Loucy (cell line): Measurements from ENCODE around the gene FAM107B.

Experiments used
- H2AFZ ChIP-seq: fragments of 200-600 bp; sonication (generic); 2 replicates; pipeline ENCODE4 v1.6.0; 2016; ENCODE audit warnings: antibody characterized with exemption, mild to moderate bottlenecking, low read length, moderate library complexity
- H3F3A ChIP-seq: fragments of 200-600 bp; 2 replicates; pipeline ENCODE4 v1.6.0; 2016; ENCODE audit warnings: antibody characterized with exemption, low read depth, mild to moderate bottlenecking
- H3K27me3 ChIP-seq: fragments of 200-600 bp; sonication (generic); 2 replicates; pipeline ENCODE4 v1.6.1; 2014; ENCODE audit warnings: low read length, mild to moderate bottlenecking; ENCODE audit not compliant: insufficient read depth, poor library complexity, severe bottlenecking
- H3K36me3 ChIP-seq: fragments of 200-600 bp; sonication (generic); 2 replicates; pipeline ENCODE4 v1.6.1; 2016; ENCODE audit warnings: low read length; ENCODE audit not compliant: insufficient read depth
- H3K4me1 ChIP-seq: fragments of 200-600 bp; sonication (generic); 2 replicates; pipeline ENCODE4 v1.5.1; 2014; ENCODE audit warnings: low read length, mild to moderate bottlenecking; ENCODE audit not compliant: insufficient read depth, poor library complexity, severe bottlenecking
- H3K4me2 ChIP-seq: fragments of 200-600 bp; sonication (generic); 2 replicates; pipeline ENCODE4 v1.6.0; 2014; ENCODE audit warnings: antibody characterized with exemption, low read length, low read depth, mild to moderate bottlenecking; ENCODE audit not compliant: poor library complexity, severe bottlenecking
- H3K4me3 ChIP-seq: fragments of 200-600 bp; sonication (generic); 2 replicates; pipeline ENCODE4 v1.5.1; 2014; ENCODE audit warnings: low read length, mild to moderate bottlenecking, mixed read lengths; ENCODE audit not compliant: poor library complexity, severe bottlenecking
- H3K79me2 ChIP-seq: fragments of 200-600 bp; sonication (generic); 2 replicates; pipeline ENCODE4 v1.6.1; 2014; ENCODE audit warnings: low read length; ENCODE audit not compliant: insufficient read depth
- H3K9ac ChIP-seq: fragments of 200-600 bp; sonication (generic); 2 replicates; pipeline ENCODE4 v1.6.0; 2014; ENCODE audit warnings: mild to moderate bottlenecking, low read depth, low read length, moderate library complexity; ENCODE audit not compliant: poor library complexity, severe bottlenecking
- H3K9me2 ChIP-seq: fragments of 200-600 bp; sonication (generic); replicated peaks from 2 replicates; pipeline ENCODE4 v1.6.1; 2016; ENCODE audit warnings: low read depth, low read length, mixed read lengths
- H3K9me3 ChIP-seq: fragments of 200-600 bp; sonication (generic); 2 replicates; pipeline ENCODE4 v1.6.1; 2014; ENCODE audit warnings: mild to moderate bottlenecking, antibody characterized with exemption, low read length, low read depth; ENCODE audit not compliant: insufficient read depth
- H4K20me1 ChIP-seq: fragments of 200-600 bp; sonication (generic); 2 replicates; pipeline ENCODE4 v1.6.0; 2014; ENCODE audit warnings: antibody characterized with exemption, low read length, mild to moderate bottlenecking; ENCODE audit not compliant: insufficient read depth, poor library complexity, severe bottlenecking
- EZH2phosphoT487 ChIP-seq: fragments of 200-600 bp; IDR thresholded peaks from 2 replicates; pipeline ENCODE4 v1.6.1; 2018; ENCODE audit warnings: antibody characterized with exemption, mild to moderate bottlenecking, moderate library complexity, borderline replicate concordance
- TF ChIP-seq, protein P1 (sequence below): fragments of 200-600 bp; sonication (generic); conservative IDR thresholded peaks from 2 replicates; pipeline ENCODE4 v1.5.1; 2014; ENCODE audit warnings: mild to moderate bottlenecking, antibody characterized with exemption, low read length

Gene FAM107B

GRCh38 chr10:14681305-14681704 is 93.4 kb downstream of the FAM107B start:
- H3K4me2 ChIP-seq: no peak overlapping the region
- no peaks in the 10 kb centered on the region for H3K9me3 ChIP-seq
- no peaks in the 10 kb centered on the region for H3K9me2 ChIP-seq
- H3K9ac ChIP-seq: no peak overlapping the region
- no peak for TF ChIP-seq EZH2phosphoT487
- TF ChIP-seq, protein P1, sequence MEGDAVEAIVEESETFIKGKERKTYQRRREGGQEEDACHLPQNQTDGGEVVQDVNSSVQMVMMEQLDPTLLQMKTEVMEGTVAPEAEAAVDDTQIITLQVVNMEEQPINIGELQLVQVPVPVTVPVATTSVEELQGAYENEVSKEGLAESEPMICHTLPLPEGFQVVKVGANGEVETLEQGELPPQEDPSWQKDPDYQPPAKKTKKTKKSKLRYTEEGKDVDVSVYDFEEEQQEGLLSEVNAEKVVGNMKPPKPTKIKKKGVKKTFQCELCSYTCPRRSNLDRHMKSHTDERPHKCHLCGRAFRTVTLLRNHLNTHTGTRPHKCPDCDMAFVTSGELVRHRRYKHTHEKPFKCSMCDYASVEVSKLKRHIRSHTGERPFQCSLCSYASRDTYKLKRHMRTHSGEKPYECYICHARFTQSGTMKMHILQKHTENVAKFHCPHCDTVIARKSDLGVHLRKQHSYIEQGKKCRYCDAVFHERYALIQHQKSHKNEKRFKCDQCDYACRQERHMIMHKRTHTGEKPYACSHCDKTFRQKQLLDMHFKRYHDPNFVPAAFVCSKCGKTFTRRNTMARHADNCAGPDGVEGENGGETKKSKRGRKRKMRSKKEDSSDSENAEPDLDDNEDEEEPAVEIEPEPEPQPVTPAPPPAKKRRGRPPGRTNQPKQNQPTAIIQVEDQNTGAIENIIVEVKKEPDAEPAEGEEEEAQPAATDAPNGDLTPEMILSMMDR: no peak
- no peaks in the 10 kb centered on the region for H3K4me1 ChIP-seq
- no peaks in the 10 kb centered on the region for H4K20me1 ChIP-seq
- no peak overlapping the region for H2AFZ ChIP-seq
- no peaks in the 10 kb centered on the region for H3K27me3 ChIP-seq
- no peak overlapping the region for H3K4me3 ChIP-seq
- H3F3A ChIP-seq: no peaks in the 10 kb centered on the region
- H3K79me2 ChIP-seq: no peaks in the 10 kb centered on the region
- H3K36me3 ChIP-seq: no peaks in the 10 kb centered on the region

GRCh38 chr10:14678637-14679036 is 96.1 kb downstream of the FAM107B start:
- Histone ChIP-seq H3F3A (no peaks in the 10 kb centered on the region), H3K9me3 (no peaks in the 10 kb centered on the region), H3K4me1 (no peaks in the 10 kb centered on the region), H3K4me2 (no peak overlapping the region), H3K4me3 (no peak overlapping the region), H3K27me3 (no peaks in the 10 kb centered on the region), H3K9ac (no peak overlapping the region), H2AFZ (no peak overlapping the region), H3K36me3 (no peaks in the 10 kb centered on the region), H4K20me1 (no peaks in the 10 kb centered on the region), H3K9me2 (no peaks in the 10 kb centered on the region), H3K79me2 (no peaks in the 10 kb centered on the region)
- TF ChIP-seq, protein P1: no peak
- TF ChIP-seq EZH2phosphoT487: no peak

- H3F3A ChIP-seq: no peaks in the 10 kb centered on the region
- H3K36me3 ChIP-seq: no peaks in the 10 kb centered on the region
- H3K9me2 ChIP-seq: no peaks in the 10 kb centered on the region
- no peak overlapping the region for H2AFZ ChIP-seq
- H3K79me2 ChIP-seq: no peaks in the 10 kb centered on the region
- H3K4me3 ChIP-seq: no peak overlapping the region
- TF ChIP-seq EZH2phosphoT487: no peak
- H3K4me1 ChIP-seq: no peaks in the 10 kb centered on the region
- no peak overlapping the region for H3K9ac ChIP-seq
- H3K4me2 ChIP-seq: no peak overlapping the region
- no peaks in the 10 kb centered on the region for H3K27me3 ChIP-seq
- H3K9me3 ChIP-seq: no peaks in the 10 kb centered on the region
- no peaks in the 10 kb centered on the region for H4K20me1 ChIP-seq
Observed at GRCh38 chr10:14676732-14677131, 98.0 kb downstream of the FAM107B start.

GRCh38 chr10:14674376-14675050 is 100.2 kb downstream of the FAM107B start:
- Histone ChIP-seq H3K9me3 (no peaks in the 10 kb centered on the region), H3K27me3 (no peaks in the 10 kb centered on the region), H3K4me3 (no peak overlapping the region), H3K79me2 (no peaks in the 10 kb centered on the region), H4K20me1 (no peaks in the 10 kb centered on the region), H3K4me2 (no peak overlapping the region), H3F3A (no peaks in the 10 kb centered on the region), H3K9me2 (no peaks in the 10 kb centered on the region), H2AFZ (no peak overlapping the region), H3K9ac (no peak overlapping the region), H3K4me1 (no peaks in the 10 kb centered on the region), H3K36me3 (no peaks in the 10 kb centered on the region)
- TF ChIP-seq, protein P1: no peak
- no peak for TF ChIP-seq EZH2phosphoT487
